Retina (tissue), 1 donor: ENCODE measurements around the gene PARP16.

Experiments used
- DNase-seq: peaks from one replicate; pipeline ENCODE4 v3.0.0-alpha.2; 2016

PARP16 gene

GRCh38 chr15:65286704-65287519 lies at the start of gene PARP16:
TSS of gene PARP16 (minus strand) at chr15:65286883. CDS start at chr15:65286426, 457 bp downstream.
- peak; percentile 91 for DNase-seq

- DNase-seq: no peak
Observed at GRCh38 chr15:65335278-65336055, 48.8 kb upstream of the PARP16 start.

GRCh38 chr15:65334586-65335231 lies 48.0 kb upstream of the PARP16 start:
- DNase-seq: peak; percentile 56

DNA sequence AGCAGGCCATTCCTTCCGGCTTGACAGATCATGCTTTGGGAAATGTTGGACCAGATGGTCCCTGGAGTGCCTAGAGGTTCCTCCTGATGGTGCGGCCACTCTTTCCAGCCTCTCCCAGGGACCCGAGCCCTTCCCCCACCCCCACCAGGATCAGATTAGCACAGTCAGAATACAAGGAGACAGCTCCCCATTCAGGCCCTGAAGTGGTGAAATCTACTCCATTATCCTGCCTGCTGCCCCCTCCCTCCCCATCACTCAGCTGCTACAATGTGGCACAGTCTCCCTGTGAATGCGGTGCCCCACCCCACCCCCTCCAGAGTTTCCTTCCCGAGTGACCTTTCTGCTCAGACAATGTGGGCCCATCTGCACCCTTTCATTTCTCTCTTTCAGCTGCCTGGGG lies 47.2 kb upstream of the PARP16 start:
- DNase-seq: peak; percentile 61

GRCh38 chr15:65333148-65333820 lies 46.6 kb upstream of the PARP16 start:
- no peak for DNase-seq

DNA sequence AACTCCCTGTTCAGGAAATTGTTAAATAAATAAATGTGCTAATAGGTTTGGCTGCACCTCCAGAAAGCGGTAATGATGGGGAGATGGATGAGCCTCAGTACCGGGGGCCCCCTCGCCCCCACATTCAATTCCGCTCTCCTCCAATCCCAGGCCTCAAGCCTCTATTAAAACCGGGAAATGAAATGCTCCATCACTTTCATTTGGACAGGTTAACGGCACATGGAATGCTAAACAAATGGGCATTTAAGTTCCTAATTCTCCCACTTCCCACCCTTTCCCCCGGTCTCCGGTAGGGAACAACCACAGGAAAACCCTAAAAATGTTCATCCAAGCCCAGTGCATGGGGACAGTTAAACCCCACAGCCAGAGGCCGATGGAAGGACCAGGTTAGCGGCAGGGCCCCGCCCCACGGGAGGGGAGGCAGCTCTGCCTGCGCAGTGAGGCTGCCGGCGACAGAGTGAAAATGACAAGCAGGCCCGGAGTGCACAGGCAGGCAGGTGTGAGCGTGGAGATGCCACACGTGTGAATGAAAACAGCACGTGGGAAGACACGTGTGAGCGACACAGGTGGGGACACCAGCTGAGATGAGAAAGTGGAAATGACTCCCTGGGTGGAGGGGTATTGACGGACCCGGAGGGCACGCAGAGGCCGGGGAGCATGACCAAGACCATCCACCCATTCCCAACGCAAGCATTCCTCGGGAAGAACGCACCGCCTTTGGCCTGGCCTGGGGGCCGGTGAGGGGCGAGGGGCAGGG lies 45.9 kb upstream of the PARP16 start:
- DNase-seq: no peak

GRCh38 chr15:65331811-65332210 lies 45.1 kb upstream of the PARP16 start:
- DNase-seq: no peak

DNA sequence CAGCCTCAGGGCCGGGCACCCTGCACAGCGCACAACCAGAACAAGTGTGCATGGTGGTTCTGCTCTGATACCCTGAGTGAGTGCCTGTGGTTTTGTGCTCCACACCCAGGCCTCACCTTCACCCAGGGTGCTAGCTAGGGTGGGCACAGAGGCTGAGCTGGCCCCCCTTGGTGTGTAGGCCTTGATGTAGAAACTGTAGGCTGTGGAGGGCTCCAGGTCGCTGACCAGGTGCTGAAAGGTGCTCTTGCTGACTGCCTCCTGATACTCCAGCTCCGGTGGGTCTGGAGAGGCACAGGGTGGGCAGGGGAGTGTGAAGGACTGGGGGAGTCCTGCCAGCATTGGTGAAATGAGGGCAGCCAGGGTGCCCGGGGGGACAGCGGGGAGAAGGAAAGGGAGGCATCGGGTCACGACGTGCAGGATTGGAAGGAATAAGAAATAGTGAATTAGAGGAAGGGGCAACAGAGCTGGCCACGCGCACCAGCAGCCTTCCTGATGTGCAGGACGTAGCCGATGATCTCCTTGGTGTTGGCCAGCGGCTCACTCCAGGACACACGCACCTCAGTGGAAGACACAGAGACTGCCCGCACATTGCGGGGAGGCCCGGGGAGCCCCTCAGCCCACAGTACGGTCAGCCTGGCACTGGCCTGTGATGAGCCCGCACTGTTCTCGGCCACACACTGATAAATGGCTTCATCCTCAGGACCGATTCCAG lies 44.4 kb upstream of the PARP16 start:
- no peak for DNase-seq

DNA sequence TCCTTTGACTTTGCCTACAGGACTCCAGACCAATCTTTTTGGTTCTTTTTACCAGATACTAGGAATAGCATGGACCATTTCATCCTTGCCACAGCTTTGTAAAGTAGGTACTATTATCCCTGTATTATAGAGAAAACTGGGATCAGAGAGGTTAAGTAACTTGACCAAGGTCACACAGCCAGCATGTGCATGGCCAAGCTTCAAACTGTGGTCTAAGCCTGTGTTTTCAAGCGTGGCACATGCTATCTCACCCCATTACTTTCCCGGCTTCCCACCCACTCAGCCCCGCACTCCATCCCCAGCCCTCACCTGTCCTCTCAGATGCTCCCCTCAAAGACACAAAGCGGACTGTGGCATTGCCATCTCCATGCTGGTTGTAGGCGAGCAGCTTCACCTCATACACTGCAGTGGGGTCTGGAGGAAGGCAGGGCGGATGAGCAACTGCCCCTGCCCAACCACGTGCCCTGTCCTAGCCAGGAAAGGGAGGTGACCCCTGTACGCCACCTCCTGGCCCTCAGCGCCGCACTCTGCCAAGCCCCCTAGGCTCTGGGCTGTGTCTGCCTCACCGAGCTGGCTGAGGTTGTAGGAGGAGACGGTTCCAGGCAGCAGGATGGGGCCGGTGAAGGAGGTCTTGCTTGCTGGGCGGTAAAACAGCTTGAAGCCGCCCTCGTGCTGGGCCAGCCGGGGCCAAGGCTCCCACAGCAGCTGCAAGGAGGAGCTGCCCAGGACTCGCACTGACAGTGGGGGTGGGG lies 43.5 kb upstream of the PARP16 start:
- DNase-seq: no peak

GRCh38 chr15:65329288-65329983 lies 42.8 kb upstream of the PARP16 start:
- no peak for DNase-seq

DNA sequence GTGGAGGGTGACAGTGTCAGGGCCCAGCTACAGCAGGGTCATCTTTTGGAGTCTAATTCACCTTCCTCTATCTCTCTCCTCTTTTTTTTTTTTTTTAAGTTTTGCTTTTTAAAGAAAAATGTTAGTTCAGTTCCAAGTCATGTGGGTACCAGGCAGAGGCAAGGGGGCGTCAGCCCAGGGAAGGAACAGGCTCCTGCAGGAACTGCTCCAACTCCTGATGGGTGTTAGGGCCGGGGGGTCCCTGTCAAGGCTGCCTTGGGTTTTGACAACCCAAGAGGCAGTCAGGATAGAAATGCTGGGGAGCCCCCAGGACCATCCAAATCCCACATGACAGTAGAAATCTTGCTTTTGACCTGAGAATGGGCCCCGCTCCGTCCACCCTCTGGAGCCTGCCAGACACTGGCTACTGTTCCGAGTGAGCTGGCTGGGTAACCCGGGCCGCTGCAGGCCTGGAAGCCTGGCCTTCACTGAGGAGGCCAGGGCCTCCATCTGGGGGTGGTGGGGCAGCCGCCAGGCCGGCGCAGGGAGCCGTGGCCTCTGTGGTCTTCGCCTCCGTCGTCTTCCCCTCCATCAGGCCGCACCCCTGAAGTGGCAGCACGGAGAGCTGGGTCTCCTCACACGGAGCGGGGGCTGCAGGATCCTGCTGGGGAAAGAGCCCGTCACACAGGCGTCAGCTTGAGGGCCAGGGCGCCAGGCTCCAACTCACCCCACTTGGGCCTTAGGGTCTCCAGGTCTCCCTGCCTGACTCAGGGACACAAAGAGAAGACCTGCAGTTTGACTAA lies 42.0 kb upstream of the PARP16 start:
- no peak for DNase-seq

- DNase-seq: no peak
Observed at GRCh38 chr15:65327651-65328393, 41.1 kb upstream of the PARP16 start.

GRCh38 chr15:65326818-65327217 lies 40.1 kb upstream of the PARP16 start:
- DNase-seq: no peak

GRCh38 chr15:65326117-65326526 lies 39.4 kb upstream of the PARP16 start:
- no peak for DNase-seq

DNA sequence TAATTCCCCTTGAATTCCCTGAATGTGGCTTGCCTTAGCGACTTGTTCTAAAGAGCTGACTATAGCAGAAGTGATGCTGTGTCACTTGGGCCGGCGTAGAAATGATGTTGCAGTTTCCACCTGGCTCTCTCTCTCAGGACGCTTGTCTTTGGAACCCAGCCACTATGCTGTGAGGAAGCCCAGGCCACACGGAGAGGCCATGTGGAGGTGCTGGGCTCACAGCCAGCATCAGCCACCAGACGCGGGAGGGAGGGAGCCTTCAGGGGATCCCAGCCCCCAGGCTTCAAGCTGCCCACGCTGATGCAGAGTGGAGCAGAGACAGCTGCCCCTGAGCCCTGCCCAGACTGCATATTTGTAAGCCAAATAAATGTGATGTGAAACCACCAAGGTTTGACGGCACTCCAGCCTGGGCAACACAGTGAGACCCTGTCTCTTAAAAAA lies 36.4 kb upstream of the PARP16 start:
- DNase-seq: no peak

- peak; percentile 90 for DNase-seq
Observed at GRCh38 chr15:65318870-65319356, 32.2 kb upstream of the PARP16 start.

DNA sequence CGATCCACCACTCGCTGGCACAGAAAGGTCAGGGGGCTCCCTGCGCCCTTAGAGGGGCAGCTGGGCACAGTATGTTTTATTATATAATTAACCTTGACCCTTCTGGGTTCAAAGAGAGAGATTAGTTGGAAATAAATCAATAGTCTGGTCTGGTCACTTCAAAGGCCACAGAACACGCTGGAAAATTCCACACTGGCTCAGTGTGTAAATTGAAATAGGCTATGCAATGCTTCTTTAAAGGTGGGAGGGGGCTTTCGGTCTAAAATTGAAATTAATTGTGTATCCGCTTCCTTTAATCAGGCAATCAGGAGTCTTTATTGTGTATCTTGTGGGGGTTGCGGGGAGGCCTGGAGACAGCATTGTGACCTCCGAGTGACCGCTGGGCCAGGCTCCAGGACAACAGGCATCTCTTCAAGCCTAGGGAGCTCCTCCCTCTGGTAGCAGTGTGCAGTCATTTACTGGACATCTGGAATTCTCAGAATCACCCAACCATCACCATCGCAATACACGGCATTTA lies 25.8 kb upstream of the PARP16 start:
- DNase-seq: peak; percentile 69

DNA sequence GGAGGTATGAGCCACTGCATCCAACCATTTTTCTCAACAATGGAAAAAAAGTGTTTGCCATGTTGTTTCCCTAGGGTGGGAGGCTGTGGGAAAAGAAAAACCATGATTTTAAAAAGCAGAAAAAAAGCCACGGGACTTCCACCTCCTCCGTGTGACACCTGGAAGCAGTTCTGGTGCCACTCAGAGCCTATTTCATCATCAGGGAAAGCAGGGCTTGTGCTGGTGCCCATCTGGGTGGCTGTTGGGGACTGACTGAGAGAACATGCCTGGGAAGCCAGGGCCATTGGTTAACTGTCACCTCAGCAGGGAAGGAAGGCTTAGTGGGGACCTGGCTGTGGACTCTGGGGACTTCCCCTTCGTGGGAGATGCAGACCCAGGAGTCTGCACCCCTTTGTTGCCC lies 25.1 kb upstream of the PARP16 start:
- peak; percentile 9 for DNase-seq
